ES-I3 (cell line): ENCODE results near the gene TMEM60.

ENCODE experiments used
- H3K36me3 ChIP-seq: 2 replicates; pipeline ENCODE4 v1.6.1; 2013; ENCODE audit warnings: mild to moderate bottlenecking, low read length, control low read depth, moderate library complexity; ENCODE audit not compliant: insufficient read depth
- H3K4me1 ChIP-seq: 2 replicates; pipeline ENCODE4 v1.6.1; 2013; ENCODE audit warnings: mild to moderate bottlenecking, control low read depth, low read length; ENCODE audit not compliant: insufficient read depth
- H3K9ac ChIP-seq: 2 replicates; pipeline ENCODE4 v1.6.1; 2013; ENCODE audit warnings: low read depth, mild to moderate bottlenecking, low read length, moderate library complexity
- H3K9me3 ChIP-seq: 2 replicates; pipeline ENCODE4 v1.6.1; 2013; ENCODE audit warnings: mild to moderate bottlenecking, low read length, moderate library complexity; ENCODE audit not compliant: control insufficient read depth, insufficient read depth

Gene TMEM60

GRCh38 chr7:77746164-77746823 lies 51.9 kb downstream of the TMEM60 start:
- Histone ChIP-seq H3K4me1 (no peaks in the 10 kb centered on the region), H3K36me3 (no peaks in the 10 kb centered on the region; the same call in 1 of the 2 replicates), H3K9ac (no peak overlapping the region), H3K9me3 (no peaks in the 10 kb centered on the region; the same call in 1 of the 2 replicates)

DNA sequence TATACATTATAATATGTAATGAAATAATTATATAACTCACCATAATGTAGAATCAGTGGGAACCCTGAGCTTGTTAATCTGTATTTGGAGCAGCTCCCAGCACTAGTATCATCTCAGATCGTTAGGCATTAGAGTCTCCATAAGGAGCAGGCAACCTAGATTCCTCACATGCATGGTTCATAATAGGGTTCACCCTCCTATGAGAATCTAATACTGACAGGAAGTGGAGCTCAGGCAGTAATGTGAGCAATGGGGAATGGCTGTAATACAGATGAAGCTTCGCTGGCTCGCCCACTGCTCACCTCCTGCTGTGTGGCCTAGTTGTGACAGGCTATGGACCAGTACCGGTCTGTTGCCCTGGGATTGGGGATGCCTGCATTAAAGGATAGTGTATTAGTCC lies 52.5 kb downstream of the TMEM60 start:
- Histone ChIP-seq H3K9ac (no peak overlapping the region), H3K4me1 (no peaks in the 10 kb centered on the region), H3K36me3 (no peaks in the 10 kb centered on the region; the same call in 1 of the 2 replicates), H3K9me3 (no peaks in the 10 kb centered on the region; the same call in 1 of the 2 replicates)
